SU-DHL-6 (cell line): Measurements from ENCODE around the gene SMCP.

Experiments
- CTCF ChIP-seq: fragments of 200-600 bp; sonication (generic); IDR thresholded peaks from one replicate; pipeline ENCODE4 v1.5.1; 2017; ENCODE audit warnings: antibody characterized with exemption, mild to moderate bottlenecking, low read length, moderate library complexity; ENCODE audit not compliant: insufficient read depth, poor library complexity, severe bottlenecking
- EZH2phosphoT487 ChIP-seq: fragments of 200-600 bp; sonication (generic), shearing (Covaris generic); conservative IDR thresholded peaks from 2 replicates; pipeline ENCODE4 v1.6.1; 2018; ENCODE audit warnings: mild to moderate bottlenecking, antibody characterized with exemption, low read length, moderate library complexity, mixed read lengths

- TF ChIP-seq CTCF, result no peak
- TF ChIP-seq EZH2phosphoT487, result no peak
Measured at GRCh38 chr1:152906023-152906565, 28.0 kb downstream of the SMCP start.
